ENCODE results near the gene FAM221B.

FAM221B gene

GRCh38 chr9:35826071-35826701, 2.3 kb downstream of the FAM221B start:
- FAIRE-seq (no peak), DNase-seq (ENCODE audit: insufficient read length, low spot score) (peak; percentile 49)

DNA sequence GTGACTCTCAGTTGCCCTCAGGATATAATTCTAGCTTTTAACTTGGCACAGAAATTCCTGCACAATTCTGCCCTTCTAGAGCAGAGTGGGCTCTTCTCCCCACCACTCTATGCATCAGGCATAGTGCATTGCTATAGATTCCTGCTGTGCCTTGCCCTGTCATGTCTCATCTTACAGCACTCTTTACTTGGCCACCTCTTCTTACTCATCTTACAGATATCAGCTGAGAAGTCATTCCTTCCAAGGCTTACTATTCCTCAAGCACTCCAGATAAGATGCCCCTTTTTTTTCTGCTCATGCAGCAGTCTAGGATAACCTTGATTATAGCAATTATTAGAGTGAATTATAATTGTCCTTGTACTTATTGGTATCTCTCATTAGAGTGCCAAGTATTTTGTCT, 5.6 kb downstream of the FAM221B start:
- DNase-seq (ENCODE audit: insufficient read length, low spot score) (no peak), FAIRE-seq (no peak)

- DNase-seq (ENCODE audit: insufficient read length, low spot score) (no peak), FAIRE-seq (no peak)
Observed at GRCh38 chr9:35820076-35820475, 8.5 kb downstream of the FAM221B start.

DNA sequence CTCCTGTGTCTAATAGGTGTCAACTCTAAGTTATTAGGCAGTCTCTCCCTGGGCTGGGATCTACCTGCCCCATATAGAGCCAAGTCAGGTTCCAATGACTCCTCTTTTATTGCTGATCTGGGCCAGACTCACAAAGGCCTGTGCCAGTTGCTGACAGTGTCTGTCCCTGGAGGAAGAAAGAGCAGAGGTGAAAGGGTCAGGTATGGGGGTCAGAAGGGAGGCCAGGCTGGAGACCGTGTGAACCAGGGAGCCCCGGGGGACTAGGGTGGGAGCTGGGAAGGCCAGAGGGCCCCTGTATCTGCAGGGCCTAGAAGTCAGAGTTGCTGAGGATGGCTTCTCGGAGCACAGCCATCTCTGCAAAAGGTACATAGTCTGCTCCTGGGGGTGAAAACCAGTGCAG, 10.2 kb downstream of the FAM221B start:
- FAIRE-seq = no peak

DNA sequence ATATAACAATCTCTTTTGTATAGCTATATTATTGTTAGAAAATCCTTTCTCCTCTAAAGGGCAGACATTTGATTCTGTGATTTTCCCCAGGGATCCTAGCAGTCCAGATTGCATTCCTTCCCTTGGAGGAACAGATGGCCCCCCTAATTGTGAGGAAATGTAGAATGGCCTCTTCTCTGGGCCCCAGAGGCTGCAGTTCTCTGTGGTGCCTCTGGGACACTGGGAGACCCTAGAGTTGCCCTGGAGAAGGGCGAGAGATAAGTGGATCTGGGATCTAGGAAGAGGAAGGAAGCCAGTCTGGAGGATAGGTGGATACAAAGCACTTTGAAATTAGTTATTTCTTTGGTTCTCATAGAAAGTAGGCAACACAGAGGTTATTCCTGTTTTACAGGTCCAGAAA, 11.8 kb downstream of the FAM221B start:
- FAIRE-seq = no peak
- DNase-seq (ENCODE audit: insufficient read length, low spot score) = no peak

More for the DNA sequence above, 10.2 kb downstream of the FAM221B start:
- DNase-seq (ENCODE audit: insufficient read length, low spot score) = no peak

DNA sequence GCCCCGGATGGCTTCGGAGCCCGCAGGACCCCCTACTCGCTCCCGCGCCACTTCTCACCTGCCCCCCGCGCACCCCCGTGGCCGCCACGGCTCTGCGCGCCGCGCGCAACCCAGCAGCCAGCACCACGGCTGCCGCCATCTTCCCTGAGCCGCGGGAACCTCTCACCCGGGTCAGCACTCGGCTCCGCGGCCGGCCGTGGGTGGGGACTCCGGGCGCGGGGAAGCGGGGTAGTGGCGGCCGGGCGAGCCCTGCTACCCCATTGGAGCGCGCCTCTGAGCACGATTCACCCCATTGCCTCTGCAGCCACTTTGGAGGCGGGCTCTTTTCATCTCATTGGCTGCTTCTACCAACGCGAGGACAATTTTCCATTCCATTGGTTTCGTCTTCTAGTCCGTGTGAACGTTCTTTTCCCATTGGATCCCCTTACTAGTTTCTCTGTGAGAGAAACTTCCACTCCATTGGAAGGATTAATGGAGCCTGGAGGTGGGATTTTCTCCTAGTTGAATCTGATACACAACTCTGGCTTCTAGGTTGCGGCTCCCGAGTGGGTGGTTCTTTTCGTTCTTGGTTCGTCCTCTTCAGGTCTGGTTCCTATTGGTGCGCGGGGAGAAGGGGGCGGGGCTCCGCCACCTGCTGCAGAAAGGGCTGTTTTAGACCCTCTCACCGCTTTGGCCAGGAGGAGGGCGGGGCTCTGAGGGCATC, 13.5 kb downstream of the FAM221B start, which contains the start of gene HINT2:
TSS of gene HINT2 (minus strand) at position 202 of the 703 bp plus-strand sequence. CDS start at position 139, 63 bp downstream.
- FAIRE-seq (no peak), DNase-seq (ENCODE audit: insufficient read length, low spot score) (peak; percentile 88)

DNA sequence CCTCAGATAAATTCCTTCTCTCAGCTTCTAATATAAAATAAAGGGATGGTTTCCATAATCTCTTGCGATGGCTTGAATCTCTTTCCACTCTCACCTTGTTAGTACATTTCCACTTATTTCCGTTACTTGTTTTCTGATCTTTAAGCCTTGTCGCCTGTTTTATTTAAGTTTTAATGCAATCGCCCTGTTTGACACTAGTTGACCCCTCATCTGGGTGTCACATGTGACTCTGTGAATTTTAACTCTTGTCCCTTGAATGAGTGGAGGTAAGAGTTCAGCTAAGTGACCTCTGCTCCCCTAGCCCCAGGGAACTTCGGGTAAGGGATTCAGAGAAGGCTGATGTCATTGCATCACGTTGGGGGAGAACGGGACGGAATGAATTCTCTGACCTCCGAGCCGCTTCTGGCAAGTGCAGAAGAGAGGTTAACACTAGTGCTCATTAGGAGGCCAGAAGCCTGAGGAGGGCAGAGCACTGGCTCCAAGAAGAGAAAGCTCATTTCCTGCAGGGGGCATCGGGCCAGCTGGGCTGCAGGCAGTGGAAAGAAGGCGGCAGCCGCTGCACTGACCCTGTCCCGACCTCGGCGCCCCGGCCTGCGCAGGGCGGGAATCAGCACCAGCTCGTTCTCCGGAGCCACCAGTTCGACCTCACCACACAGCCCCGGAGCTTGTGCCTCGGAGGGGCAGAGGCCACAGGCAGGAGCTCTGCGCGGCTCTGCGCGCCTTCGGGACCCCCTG, 14.3 kb downstream of the FAM221B start:
- FAIRE-seq (no peak), DNase-seq (ENCODE audit: insufficient read length, low spot score) (no peak)

DNA sequence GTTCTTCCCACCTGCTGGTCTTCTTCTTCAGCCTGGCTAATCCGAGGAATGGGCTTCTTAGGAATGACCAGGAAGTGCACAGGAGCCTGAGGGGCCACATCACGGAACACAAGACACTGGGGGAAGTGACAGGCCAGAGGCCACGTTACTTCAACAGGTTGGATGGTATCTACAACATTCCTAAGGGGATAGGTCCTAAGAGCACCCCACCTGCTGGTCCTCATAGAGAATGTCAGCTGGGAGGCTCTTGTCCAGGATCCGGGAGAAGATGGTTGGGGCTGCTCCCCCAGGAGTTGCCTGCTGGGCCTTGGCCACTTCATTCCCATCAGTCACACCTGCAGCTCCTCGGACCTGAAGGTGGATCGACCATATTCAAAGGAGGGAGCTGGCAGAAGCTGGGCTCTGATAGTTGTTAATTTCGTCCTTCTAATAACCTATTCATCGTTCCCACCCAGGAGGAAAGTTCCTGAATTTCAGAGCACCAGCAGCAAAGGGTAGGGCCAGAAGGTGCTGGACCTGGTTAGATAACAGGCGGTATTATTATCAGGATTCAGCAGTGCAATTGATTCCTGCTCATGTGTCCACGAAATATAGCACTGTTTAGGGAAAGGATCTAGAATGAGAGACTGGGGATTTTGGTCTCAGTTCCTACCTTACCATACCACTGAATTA, 15.0 kb downstream of the FAM221B start:
- FAIRE-seq (no peak), DNase-seq (ENCODE audit: insufficient read length, low spot score) (no peak)

DNA sequence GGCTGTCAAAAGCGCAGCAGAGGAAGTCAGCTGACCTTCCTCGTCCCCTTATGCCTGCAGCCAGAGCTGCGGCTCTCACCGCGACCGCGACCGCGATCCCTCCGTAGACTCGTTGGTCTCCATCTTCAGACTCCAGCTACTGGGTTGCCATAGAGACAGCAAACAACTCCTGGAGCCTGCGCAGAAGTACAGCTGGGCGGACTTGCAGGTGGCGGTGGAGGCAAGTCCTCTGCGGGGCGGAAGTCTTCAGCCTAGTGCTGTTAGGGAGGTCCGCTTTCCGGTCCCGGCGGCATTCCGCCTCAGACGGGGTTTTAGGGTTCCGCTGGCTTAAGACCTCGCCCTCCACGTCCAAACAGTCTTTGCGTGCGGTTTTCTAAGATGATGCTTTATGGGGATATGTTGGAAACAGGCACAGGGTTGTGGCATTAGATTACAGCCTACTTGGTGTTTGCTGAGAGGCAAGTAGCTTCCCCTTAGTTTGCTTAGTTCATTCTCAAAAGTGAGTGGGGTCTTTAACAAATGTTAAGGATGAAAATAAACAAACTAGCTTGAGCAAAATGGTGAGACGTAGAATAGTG, 16.4 kb downstream of the FAM221B start, which contains the start of gene SPAG8:
TSS of gene SPAG8 (minus strand) at position 238 of the 578 bp plus-strand sequence. CDS start at position 123, 115 bp downstream.
- DNase-seq (ENCODE audit: insufficient read length, low spot score) = peak; percentile 88
- FAIRE-seq = peak; percentile 82

GRCh38 chr9:35811381-35812024, 17.0 kb downstream of the FAM221B start:
- DNase-seq (ENCODE audit: insufficient read length, low spot score) = no peak
- FAIRE-seq = no peak

GRCh38 chr9:35810122-35810521, 18.4 kb downstream of the FAM221B start:
- FAIRE-seq (no peak), DNase-seq (ENCODE audit: insufficient read length, low spot score) (no peak)

DNA sequence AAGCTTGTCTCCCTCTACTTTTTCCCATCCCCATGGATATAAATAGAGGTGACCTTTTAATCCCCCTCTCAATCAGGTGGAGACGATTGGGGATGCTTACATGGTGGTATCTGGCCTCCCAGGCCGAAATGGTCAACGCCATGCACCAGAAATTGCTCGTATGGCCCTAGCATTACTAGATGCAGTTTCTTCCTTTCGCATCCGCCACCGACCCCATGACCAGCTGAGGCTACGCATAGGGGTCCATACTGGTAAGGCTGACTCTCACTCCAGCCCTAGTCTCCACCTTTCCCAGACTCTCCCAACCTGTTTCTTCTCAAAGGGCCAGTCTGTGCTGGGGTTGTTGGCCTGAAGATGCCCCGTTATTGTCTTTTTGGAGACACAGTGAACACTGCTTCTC, 20.1 kb downstream of the FAM221B start:
- DNase-seq (ENCODE audit: insufficient read length, low spot score) = no peak
- no peak for FAIRE-seq

DNA sequence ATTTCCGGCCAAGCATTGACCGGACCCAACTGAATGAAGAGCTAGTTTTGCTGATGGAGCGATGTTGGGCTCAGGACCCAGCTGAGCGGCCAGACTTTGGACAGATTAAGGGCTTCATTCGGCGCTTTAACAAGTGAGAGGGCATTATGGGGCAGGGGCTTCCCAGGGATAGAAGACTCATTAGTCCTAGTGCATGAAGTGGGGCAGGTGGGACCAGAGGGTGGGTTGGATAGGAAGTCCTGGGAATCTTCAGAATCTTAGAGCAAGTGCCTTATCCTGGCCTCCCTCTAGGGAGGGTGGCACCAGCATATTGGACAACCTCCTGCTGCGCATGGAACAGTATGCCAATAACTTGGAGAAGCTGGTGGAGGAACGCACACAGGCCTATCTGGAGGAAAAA, 22.4 kb downstream of the FAM221B start:
- no peak for DNase-seq (ENCODE audit: insufficient read length, low spot score)
- FAIRE-seq = no peak

GRCh38 chr9:35801328-35802128, 27.0 kb downstream of the FAM221B start:
- FAIRE-seq = no peak
- DNase-seq (ENCODE audit: insufficient read length, low spot score) = no peak

DNA sequence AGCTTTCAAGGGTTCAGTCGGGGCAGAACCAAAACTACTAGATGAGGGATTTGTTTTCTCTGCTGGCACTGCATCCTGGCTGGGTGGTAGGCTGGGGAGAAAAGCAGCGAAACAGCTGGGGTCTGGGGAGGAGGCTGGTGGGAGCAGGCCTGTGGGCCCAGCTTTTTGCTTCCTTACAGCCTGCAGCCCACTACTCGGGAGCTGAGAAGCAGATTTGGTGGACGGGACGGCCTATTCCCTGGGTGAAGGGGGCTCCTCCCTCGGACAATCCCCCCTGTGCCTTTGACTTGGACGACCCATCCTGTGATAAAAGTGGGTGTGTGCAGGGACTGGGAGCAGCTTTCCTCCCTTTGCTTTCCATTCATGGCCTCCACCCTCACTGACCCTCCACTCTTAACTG, 28.0 kb downstream of the FAM221B start:
- no peak for DNase-seq (ENCODE audit: insufficient read length, low spot score)
- FAIRE-seq = no peak

DNA sequence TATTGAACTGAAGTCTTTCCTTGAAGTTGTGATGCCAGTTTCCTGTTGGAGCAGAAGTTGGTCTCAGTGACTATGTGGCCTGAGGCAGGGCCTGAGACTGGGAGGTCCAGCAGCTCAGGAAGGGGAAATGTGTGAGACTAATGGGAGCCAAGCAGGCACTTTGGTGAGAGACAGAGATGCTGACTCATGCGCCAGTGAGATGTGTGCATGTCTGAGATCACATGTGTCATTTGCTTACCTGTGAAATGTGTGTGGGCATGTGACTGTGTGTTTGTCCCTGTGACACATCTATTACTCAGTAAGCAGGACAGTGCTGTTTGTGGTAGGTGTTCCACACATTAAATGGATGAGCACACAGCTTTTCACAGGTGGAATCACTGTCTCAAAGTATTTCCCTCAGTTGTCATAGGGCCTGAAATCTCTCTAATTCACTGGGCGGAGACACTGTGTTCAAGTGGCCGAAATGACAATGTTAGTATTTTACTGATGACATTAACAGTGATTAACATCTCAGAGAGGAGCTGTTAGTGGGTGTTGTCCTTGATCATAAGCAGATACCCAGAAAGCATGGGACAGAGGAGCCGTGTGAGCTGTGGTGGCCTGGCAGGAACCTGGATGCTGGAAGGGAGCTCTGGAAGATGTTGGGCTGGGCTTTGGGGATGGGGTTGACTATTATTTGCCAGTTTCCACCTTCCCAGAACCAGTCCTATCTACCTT, 29.7 kb downstream of the FAM221B start:
- DNase-seq (ENCODE audit: insufficient read length, low spot score) (no peak), FAIRE-seq (no peak)

GRCh38 chr9:35797311-35798109, 31.0 kb downstream of the FAM221B start:
- DNase-seq (ENCODE audit: insufficient read length, low spot score) = no peak
- FAIRE-seq = no peak

DNA sequence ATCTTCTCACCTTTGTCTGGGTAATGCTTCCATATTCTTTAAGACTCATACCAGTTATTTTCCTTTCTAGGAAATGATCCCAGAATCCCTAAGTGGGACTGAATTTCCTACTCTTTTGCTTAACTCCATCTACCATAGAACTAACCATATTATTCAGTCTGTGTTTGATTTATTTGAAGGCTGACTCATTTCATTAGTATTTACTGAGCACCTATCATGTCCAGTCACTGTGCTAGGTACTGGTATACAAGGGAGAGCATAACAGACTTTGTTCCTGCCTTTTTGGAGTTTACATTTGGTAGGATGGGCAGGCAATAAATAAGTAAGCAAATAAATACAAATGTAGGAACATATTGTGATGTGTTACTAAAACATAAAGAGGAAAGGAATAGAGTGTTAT, 32.8 kb downstream of the FAM221B start:
- FAIRE-seq = no peak
- no peak for DNase-seq (ENCODE audit: insufficient read length, low spot score)

All from HTR-8/SVneo (cell line).